ENCODE results near the gene BBOX1. TPM values are rescaled to one million over a fixed set of nuclear protein-coding genes. Genes with fewer than 3 reads are reported as not detected.
A peak's percentile ranks its signal among the peaks of the same experiment; 100 is the strongest.
"Not testable (repeated sequence)": the region's sequence is repeated elsewhere in the genome, so short reads cannot be mapped to it uniquely, and the experiment has no call there.

BBOX1 gene
- total and polyA plus RNA-seq, 2 donors (not counting 1 experiment from before 2014, with no cell fraction given), result not detected

- H3K4me2 ChIP-seq (ENCODE audit: extremely low read depth, insufficient read depth, low read length), result no peak overlapping the region
- no peak for TF ChIP-seq EZH2 (IDR thresholded peaks at IDR 0.05; ENCODE audit: low read length, missing control alignments)
- TF ChIP-seq, protein P1, sequence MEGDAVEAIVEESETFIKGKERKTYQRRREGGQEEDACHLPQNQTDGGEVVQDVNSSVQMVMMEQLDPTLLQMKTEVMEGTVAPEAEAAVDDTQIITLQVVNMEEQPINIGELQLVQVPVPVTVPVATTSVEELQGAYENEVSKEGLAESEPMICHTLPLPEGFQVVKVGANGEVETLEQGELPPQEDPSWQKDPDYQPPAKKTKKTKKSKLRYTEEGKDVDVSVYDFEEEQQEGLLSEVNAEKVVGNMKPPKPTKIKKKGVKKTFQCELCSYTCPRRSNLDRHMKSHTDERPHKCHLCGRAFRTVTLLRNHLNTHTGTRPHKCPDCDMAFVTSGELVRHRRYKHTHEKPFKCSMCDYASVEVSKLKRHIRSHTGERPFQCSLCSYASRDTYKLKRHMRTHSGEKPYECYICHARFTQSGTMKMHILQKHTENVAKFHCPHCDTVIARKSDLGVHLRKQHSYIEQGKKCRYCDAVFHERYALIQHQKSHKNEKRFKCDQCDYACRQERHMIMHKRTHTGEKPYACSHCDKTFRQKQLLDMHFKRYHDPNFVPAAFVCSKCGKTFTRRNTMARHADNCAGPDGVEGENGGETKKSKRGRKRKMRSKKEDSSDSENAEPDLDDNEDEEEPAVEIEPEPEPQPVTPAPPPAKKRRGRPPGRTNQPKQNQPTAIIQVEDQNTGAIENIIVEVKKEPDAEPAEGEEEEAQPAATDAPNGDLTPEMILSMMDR (conservative IDR thresholded peaks at IDR 0.05 in 1 of 2, IDR thresholded peaks at IDR 0.05 in 1 of 2; ENCODE audit: low read depth in 1 of 2, low read length in 2 of 2), result no peak
- no peaks in the 10 kb centered on the region for H3K27me3 ChIP-seq (ENCODE audit: control insufficient read depth, insufficient read depth, low read length)
- no peaks in the 10 kb centered on the region for H3K9me3 ChIP-seq (ENCODE audit: control insufficient read depth, insufficient read depth, low read depth, low read length)
- no peak overlapping the region for H3K27ac ChIP-seq (ENCODE audit: insufficient read depth, low read length)
- H2AFZ ChIP-seq (ENCODE audit: low read length), result no peak overlapping the region
- H3K9ac ChIP-seq (ENCODE audit: insufficient read depth, low read length), result no peak overlapping the region
- H3K4me3 ChIP-seq (replicated peaks in 1 of 4; ENCODE audit: control extremely low read depth in 1 of 4, insufficient read depth in 1 of 4, low read depth in 3 of 4, low read length in 4 of 4), result peak overlapping the region in 2 of 4 experiments; percentile 81 to 96
- H3K36me3 ChIP-seq (ENCODE audit: control insufficient read depth, insufficient read depth, low read length), result no peaks in the 10 kb centered on the region
- no peak for DNase-seq (ENCODE audit: low read depth in 2 of 2)
- no peaks in the 10 kb centered on the region for H4K20me1 ChIP-seq (ENCODE audit: control insufficient read depth, extremely low read depth, insufficient read depth, low read length)
- H3K79me2 ChIP-seq (ENCODE audit: control insufficient read depth, insufficient read depth, low read length), result no peaks in the 10 kb centered on the region
- H3K4me1 ChIP-seq (ENCODE audit: control insufficient read depth, extremely low read depth, insufficient read depth, low read length), result peaks cover 2% of the 10 kb centered on the region
Measured at GRCh38 chr11:26997378-26997777, 43.2 kb upstream of the BBOX1 start.

DNA sequence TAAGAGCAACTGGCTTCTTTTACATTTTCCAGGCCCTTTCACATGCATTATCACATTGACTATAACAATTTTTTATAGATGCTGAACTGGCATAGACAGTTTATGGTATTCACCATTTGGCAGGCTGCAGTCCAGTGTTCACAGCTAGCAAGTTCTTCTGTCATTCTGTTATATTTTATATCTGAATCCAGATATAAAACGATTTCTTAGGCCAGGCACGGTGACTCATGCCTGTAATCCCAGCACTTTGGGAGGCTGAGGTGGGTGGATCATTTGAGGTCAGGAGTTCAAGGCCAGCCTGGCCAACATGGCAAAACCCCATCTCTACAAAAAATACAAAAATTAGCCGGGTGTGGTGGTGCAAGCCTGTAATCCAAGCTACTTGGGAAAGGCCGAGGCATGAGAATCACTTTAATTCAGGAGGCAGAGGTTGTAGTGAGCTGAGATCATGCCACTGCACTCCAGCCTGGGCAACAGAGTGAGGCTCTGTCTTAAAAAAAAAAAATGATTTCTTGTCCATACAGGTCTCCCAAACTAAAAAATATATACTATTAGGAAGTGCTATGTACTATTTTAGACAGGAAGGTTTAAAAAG, 39.4 kb upstream of the BBOX1 start:
- not testable (repeated sequence) for H3K27me3 ChIP-seq (ENCODE audit: control insufficient read depth, insufficient read depth, low read length); H3K79me2 ChIP-seq (ENCODE audit: control insufficient read depth, insufficient read depth, low read length); H4K20me1 ChIP-seq (ENCODE audit: control insufficient read depth, extremely low read depth, insufficient read depth, low read length); H3K9ac ChIP-seq (ENCODE audit: insufficient read depth, low read length); H3K9me3 ChIP-seq (ENCODE audit: control insufficient read depth, insufficient read depth, low read depth, low read length); H2AFZ ChIP-seq (ENCODE audit: low read length); H3K27ac ChIP-seq (ENCODE audit: insufficient read depth, low read length); H3K4me3 ChIP-seq (replicated peaks in 1 of 4; ENCODE audit: control extremely low read depth in 1 of 4, insufficient read depth in 1 of 4, low read depth in 3 of 4, low read length in 4 of 4); H3K4me2 ChIP-seq (ENCODE audit: extremely low read depth, insufficient read depth, low read length); H3K36me3 ChIP-seq (ENCODE audit: control insufficient read depth, insufficient read depth, low read length); H3K4me1 ChIP-seq (ENCODE audit: control insufficient read depth, extremely low read depth, insufficient read depth, low read length)
- peak in 1 of 2 donors; percentile 33 for DNase-seq (ENCODE audit: low read depth in 2 of 2)

- Histone ChIP-seq H3K27me3 (ENCODE audit: control insufficient read depth, insufficient read depth, low read length) (no peaks in the 10 kb centered on the region), H3K79me2 (ENCODE audit: control insufficient read depth, insufficient read depth, low read length) (no peaks in the 10 kb centered on the region), H4K20me1 (ENCODE audit: control insufficient read depth, extremely low read depth, insufficient read depth, low read length) (peaks cover 2% of the 10 kb centered on the region), H3K36me3 (ENCODE audit: control insufficient read depth, insufficient read depth, low read length) (no peaks in the 10 kb centered on the region), H3K9me3 (ENCODE audit: control insufficient read depth, insufficient read depth, low read depth, low read length) (no peaks in the 10 kb centered on the region), H2AFZ (ENCODE audit: low read length) (no peak overlapping the region), H3K27ac (ENCODE audit: insufficient read depth, low read length) (no peak overlapping the region), H3K4me3 (replicated peaks in 1 of 4; ENCODE audit: control extremely low read depth in 1 of 4, insufficient read depth in 1 of 4, low read depth in 3 of 4, low read length in 4 of 4) (no peak overlapping the region), H3K4me2 (ENCODE audit: extremely low read depth, insufficient read depth, low read length) (no peak overlapping the region), H3K4me1 (ENCODE audit: control insufficient read depth, extremely low read depth, insufficient read depth, low read length) (no peaks in the 10 kb centered on the region), H3K9ac (ENCODE audit: insufficient read depth, low read length) (no peak overlapping the region)
- TF ChIP-seq, protein P1 (conservative IDR thresholded peaks at IDR 0.05 in 1 of 2, IDR thresholded peaks at IDR 0.05 in 1 of 2; ENCODE audit: low read depth in 1 of 2, low read length in 2 of 2), result no peak
- TF ChIP-seq EZH2 (IDR thresholded peaks at IDR 0.05; ENCODE audit: low read length, missing control alignments), result no peak
- DNase-seq (ENCODE audit: low read depth in 2 of 2), result no peak
Measured at GRCh38 chr11:27002431-27002830, 38.2 kb upstream of the BBOX1 start.
